NCI-H748 treated with DMSO at 0.1 percent for 48 hours (cell line): ENCODE data around the gene VCPKMT.

ENCODE experiments used
- DNase-seq: peaks from one replicate; lab custom pipeline; 2025; lab: John Stamatoyannopoulos, UW

Gene VCPKMT

DNA sequence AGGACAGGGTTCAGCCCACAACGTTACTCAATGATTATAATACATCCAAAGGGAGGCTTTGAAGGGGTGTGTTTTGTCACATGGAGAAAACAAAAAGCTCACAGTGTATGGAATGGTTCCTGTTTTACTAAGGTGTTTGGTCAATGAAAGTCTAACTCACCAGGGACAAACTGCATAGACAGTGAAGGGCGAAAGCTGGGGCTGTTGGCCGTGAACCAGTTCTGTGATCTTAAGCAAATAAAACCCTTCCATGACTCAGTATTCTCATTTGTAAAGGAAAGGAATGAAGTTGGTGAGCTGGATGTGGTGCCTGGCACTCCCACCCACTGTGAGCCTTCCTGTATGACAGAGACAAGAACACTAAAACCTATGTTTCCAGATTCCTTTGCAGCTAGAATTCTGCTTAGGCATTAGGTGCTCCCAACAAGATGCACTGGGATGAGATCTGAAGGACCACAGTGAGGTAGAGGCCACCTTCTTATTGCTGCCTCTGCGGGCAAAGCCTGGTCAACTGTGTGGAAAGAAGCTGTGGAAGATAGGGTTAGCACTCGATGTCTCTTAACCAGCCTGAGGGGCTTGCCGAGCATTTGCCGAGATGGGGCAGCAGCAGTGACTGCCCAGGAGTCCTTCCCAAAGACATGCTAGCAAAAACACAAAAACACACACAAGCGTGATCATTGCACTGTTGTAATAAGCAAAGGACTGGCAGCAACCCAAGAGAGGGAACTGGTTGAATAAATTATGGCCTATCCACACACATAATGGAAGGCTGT lies 48.5 kb downstream of the VCPKMT start:
- DNase-seq = no peak

DNA sequence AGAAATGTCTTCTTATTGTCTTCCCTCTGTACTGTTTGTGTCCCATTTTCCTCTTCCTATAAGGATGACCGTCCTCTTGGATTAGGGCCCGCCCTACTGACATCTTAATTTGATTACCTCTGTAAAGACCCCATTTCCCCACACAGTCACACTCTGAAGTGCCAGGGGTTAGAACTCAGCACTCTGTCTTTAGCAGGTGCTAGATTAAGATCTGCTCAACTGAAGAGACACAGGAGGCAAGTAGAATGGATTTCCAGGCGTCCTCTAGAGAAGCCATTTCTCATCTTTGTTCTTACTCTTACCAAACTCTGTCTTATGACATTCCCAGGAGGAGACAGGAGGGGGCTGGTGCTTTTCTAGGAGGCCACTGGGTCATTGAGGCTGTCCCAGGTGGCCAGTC lies 50.8 kb downstream of the VCPKMT start:
- DNase-seq = no peak

GRCh38 chr14:50064993-50065392 lies 51.4 kb downstream of the VCPKMT start:
- no peak for DNase-seq

- no peak for DNase-seq
Measured at GRCh38 chr14:50063876-50064420, 52.4 kb downstream of the VCPKMT start.

DNA sequence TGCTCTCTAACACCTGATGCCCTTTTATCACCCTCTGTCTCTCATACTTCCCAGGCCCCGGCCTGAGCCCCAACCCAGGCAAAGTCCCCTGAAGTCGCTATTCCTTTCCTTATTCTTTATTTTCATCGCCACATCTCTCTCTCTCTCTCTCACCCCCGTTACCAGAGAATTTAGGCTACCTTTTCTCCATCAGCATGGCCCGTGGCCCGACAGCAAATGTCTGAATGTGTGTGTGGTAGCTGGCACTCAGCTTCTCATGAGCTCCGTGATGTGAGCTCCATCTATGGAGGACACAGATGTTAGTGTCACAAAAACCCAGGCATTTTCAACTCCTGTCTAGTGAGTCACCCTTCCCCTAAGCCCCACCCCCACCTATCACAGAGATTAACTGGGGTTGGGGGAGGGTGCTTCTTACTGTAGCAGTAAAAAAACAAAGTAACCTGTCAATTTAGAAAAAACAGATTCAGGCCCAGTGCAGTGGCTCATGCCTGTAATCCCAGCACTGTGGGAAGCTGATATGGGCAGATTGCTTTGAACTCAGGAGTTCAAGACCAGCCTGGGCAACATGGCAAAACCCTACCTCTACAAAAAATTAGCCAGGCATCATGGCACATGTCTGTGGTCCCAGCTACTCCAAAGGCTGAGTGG lies 53.8 kb downstream of the VCPKMT start:
- DNase-seq = no peak

DNA sequence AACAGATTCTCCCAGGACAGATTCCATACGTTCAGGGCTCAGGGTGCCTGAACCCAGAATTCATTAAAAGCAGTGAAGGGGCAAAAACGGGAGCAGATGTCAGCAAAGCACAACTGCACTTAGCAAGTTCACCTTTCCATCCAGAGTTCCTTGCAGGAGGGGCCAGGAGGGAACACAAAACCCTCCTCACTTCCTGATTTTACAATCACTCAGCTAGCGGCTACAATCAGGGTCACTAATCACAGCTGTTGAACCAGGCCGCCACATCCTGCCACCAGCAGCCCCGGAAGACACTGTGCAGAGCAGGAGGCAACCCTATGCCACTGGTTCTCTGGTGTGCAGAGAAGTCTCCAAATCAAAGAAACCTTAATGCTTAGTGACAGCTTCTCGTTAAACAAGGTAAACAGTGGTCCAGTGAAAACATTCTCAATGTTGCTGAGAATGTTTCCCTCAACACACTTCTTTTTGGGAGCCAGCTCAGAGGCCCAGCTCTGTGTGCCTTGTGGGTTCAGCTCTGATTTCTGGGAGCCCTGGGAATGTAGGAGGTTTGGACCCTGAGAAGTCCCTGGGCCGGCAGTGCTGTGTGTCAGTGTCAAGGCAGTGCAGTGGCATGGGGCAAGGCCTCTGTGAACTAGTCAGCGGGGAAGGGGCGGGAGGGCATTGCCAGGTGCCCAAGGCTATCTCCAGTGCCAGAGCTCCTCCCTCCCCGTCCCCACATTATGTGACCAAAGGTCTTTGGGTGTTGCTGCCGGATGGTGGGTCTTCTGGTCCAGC lies 54.5 kb downstream of the VCPKMT start:
- no peak for DNase-seq

GRCh38 chr14:50060871-50061663 lies 55.3 kb downstream of the VCPKMT start:
- no peak for DNase-seq

GRCh38 chr14:50059763-50060616 lies 56.4 kb downstream of the VCPKMT start:
- DNase-seq = no peak
